Upper lobe of left lung (tissue), 4 donors: ENCODE data around the gene HIVEP2.

Source experiments
- CTCF ChIP-seq, 6 experiments: fragments of 450-650 bp in 4 of 6; fragments of 200-600 bp in 2 of 6; sonication (generic) in 2 of 6; IDR thresholded peaks; one replicate each; pipeline ENCODE4 v1.5.1; 2016 to 2019; ENCODE audit warnings: antibody characterized with exemption in 6 of 6
- EP300 ChIP-seq, 4 donors: sonication (generic); formaldehyde crosslinking; IDR thresholded peaks; one replicate each; pipeline ENCODE4 v1.5.1; 2017; ENCODE audit warnings: antibody characterized with exemption in 4 of 4, control low read depth in 2 of 4
- POLR2A ChIP-seq, 4 donors: fragments of 450-650 bp; IDR thresholded peaks; one replicate each; pipeline ENCODE4 v1.5.1; 2016 to 2017; ENCODE audit warnings: antibody characterized with exemption in 4 of 4, mild to moderate bottlenecking in 2 of 4
- POLR2AphosphoS5 ChIP-seq, 2 donors: sonication (generic); formaldehyde crosslinking; IDR thresholded peaks; one replicate each; pipeline ENCODE4 v1.5.1; 2017; ENCODE audit warnings: antibody characterized with exemption in 2 of 2

- TF ChIP-seq CTCF (IDR thresholded peaks at IDR 0.05) = no peak
- no peak for TF ChIP-seq POLR2A (IDR thresholded peaks at IDR 0.05)
- TF ChIP-seq EP300 (IDR thresholded peaks at IDR 0.05) = no peak
- TF ChIP-seq POLR2AphosphoS5 (IDR thresholded peaks at IDR 0.05) = no peak
Observed at GRCh38 chr6:142707255-142707654, 237.7 kb downstream of the HIVEP2 start.
